Inflammatory macrophage treated with lipopolysaccharide for 4 hours (primary cell): ENCODE measurements around the gene NRF1.
A peak's percentile ranks its signal among the peaks of the same experiment; 100 is the strongest.

Source experiments
- DNase-seq: peaks from one replicate; pipeline ENCODE4 v3.0.0-alpha.2; 2020

Gene NRF1

DNA sequence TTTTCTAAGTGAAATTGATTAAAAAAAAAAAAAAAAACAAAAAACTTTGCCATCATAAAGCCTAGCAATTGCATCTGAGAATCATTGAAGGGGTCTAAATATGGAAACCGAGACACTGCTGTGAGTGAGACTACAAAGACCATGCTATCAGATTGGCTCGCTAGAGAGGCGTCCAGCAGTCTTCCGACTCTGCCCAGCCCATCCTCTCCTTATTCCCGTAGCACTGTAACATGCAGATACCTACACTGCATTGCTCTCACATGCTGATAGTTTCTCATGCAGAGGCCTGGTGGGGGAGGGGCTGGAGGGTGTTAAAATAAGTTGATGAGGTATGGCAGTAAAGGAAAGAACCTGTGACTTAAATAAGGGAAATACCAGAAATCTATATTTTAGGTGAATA is 130.7 kb downstream of the NRF1 start:
- DNase-seq = no peak

DNA sequence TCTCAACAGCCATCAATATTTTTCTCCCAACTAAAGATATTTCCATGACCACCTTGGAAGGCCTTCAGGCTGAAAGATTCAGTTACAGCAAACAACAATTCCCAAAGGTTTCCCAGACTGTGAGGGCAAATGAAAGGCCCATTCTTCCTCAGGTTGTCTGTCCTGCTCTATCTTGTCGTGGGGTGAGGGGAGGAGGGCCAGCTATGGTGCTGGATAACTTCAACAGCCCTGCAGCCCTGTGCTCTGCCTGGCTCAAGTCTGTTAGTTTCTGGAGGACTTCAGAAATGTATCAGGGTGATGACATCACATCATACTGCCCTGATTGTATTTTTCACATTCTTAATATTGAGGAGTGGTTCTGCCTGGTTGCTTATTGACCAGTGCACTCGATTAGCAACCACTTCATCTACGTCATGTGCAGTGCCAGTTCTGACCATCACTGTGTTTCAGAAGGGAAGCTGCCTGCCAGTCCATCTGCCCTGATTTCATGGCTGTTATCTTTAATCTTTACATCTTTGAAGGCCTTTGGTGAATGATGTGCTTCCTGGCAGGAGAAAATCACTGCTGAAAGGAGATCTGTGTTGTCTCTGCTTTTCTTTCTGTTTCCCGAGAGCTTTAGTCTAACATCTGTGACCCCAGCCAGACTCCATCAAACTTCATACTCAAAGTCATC is 135.5 kb downstream of the NRF1 start:
- no peak for DNase-seq

DNA sequence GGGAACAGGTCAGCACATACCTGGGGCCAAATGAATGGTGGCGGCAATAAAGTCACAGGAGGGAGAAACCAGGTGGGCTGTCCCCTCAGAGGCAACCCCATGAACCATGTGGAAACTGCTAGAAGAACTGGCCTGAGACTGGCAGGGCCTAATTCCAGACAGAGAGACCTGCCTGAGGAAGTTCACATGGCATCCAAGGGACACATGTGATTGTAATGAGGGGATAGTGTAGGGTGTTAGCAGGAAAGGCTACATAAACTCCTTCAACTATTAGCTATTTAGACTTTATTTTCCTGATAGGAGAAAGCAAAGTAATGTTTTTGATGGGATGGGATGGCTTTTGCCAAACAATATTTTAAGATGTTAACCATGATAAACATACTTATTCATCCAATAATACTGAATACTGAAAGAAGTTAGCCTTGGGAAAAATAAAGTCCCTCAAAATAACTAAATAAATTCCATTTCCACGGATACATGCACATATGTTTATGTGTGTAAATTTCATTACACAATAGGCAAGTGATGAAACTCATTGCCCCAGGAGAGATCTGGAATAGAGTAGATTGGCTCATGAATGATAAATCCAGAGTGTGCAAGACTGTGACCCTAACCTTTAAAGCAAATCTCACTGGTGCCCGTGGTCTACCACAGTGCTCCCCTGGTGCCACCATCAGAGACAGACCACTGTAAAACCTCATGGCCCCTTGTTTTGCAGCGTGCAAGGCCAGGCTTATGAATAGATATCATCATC is 137.0 kb downstream of the NRF1 start:
- DNase-seq = no peak

DNA sequence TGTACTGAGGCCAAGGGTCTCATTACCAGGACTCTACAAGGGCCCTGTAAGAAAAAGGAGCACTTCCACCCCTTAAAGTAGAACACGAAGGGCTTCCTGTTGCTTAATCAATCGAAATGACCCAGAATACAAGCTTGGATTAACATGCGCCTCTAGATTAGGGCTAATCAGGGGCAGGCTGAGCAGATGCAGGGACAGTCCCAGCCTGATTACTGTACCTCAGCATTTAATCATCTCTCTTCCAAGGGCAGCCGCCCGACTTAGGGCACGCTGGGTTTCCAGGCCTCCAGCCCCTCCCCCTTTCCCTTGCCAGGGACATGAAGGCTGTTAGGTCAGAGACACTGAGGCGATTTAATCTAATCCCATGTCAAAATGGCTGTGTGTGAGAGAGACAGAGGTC is 138.6 kb downstream of the NRF1 start:
- no peak for DNase-seq

DNA sequence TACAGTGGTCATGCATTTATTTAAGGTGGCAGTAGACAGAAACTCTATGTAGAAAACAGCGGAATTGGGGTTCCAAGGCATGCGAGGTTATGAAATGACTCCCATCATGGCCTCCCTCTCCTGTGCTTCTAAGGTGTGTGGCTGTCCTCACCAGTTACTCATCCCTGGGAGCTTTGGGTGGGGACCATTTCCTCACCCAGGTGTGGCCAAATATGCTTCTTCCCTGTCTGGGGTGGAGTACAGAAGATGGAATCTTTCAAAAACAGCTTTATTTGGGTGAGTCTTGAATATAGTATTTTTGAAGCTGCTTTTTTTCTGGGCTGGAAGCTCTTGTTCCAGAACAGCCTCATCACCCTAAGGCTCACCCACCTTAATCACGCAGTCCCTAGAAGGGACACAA is 139.0 kb downstream of the NRF1 start:
- no peak for DNase-seq

DNA sequence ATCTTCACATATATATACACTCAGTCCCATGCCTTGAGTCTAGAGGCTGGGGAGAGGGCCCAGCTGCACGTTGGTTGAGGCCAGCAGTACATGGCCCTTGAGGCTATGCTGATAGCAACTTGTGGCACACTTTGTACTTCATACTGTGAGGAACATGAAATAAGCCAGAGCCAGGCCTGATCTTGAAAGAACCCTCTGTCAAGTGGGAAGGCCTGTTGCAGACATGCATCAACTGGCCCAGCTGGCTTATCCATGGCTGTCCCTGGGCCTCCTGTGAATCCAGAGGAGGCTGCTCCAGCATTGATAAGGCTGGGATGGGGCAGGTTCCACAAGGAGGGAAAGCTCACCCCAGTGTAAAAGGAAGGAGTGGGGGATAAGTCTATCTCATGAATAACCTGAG is 140.4 kb downstream of the NRF1 start:
- DNase-seq = no peak

DNA sequence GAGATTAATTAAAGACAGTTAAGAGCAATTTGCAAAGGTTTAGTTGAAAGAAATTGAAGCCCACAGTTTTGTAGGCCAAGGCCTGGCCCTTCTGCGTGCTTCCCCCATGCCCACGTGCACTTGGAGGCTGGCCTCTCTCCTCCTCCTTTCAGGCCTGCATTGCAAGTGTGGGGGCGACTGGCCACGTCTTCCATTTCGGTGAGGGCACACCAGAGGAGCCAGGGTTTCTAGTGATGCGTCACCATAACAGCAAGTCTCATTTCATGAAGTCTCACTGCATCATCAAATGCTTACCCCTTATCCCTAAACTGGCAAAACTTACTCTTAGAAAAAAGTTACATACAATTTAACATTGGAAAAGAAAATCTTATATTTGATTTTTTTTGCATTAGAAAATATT is 141.2 kb downstream of the NRF1 start:
- no peak for DNase-seq

DNA sequence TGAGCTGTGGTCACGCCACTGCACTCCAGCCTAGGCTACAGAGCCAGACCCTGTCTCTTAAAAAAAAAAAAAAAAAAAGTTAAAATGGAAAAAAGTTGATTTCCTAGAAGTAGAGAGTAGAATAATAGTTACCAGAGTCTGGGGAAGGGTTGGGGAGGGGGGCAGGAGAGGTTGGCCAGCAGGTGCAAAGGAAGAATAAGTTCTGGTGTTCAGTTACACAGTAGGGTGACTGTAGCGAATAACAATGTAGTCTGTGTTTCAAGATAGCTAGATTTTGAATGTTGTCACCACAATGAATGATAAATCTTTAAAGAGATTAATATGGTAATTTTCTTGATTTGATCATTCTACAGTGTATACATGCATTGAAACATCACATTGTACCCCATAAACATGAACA is 142.9 kb downstream of the NRF1 start:
- no peak for DNase-seq

DNA sequence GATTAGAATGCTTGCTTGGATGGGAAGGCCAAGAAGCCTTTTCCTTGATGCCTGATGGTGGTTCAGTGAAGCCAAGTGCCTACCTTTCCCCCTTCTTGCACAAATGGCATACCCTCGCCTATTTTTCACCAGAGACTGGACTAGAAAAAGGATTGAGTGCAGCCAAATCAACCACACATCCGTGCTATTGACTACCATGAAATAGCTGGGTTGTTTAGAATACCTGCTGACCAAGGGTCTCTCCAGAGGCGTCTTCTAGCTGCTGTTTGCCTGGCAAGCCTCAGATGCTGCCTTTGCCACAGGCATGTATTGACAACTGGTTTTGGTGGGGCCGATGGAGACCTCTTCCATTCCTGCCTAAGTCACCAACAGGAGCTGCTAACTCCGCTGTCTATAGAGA is 146.5 kb downstream of the NRF1 start:
- no peak for DNase-seq

DNA sequence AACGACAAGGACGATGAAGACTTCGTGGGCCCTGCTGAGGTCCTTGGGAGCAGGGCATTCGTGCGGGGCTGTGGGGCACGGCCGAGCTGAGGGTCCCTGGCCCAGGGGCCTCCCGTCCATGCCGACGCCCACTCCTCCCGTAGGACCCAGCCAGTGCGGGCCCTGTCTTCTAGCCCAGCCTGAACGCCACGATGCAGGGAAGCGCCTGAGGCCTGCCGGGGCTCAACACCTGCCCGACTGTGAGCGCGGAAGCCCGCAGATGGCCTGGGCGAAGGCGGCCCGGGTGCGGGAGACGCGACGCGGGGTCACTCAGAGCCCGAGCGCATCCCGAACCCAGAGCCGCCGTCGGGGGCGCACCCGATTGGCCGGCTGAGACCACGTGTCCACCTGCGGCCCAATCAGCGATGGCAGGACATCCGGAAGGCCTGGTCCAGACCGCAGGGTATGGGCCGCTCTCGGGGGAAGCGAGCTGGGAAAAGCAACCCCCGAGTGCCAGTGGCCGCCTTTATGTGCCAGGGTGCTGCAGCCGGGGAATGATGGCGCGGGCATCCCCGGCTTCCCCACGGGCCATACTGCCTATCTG is 151.0 kb downstream of the NRF1 start:
- no peak for DNase-seq

DNA sequence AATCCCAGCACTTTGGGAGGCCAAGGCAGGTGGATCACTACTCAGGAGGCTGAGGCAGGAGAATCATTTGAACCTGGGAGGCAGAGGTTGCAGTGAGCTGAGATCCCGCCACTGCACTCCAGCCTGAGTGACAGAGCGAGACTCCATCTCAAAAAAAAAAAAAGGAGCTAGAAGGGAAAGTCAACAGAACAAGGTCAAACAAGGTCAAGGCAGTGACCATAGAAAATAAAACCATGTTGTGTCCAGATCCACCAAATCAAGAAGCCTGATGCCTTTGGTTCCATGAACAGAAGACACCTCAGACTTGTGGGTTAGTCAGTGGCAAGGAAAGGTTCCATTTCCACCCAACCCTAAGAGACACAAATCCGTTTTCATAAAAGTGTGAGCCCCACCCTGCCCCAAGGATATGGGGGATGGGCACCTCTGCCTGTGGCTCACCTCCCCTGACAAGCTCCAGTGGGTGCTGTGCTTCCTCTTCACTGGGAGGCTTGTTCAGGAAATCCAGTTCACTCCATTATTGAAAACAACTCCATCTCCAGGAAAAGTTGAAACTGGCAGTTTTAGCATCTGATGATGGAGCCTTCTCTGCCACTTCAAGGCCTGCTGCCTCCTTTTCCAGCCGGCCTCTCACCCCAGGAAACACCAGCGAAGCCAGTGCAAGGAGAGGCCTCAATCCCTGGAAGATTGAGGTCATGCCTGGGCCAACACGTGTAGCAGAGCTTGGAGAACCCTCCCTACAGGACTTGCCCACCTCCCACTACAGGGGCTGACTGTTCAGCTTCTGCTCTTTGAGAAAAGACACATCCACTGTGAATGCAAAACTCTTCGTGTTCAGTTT is 152.9 kb downstream of the NRF1 start:
- DNase-seq = no peak

DNA sequence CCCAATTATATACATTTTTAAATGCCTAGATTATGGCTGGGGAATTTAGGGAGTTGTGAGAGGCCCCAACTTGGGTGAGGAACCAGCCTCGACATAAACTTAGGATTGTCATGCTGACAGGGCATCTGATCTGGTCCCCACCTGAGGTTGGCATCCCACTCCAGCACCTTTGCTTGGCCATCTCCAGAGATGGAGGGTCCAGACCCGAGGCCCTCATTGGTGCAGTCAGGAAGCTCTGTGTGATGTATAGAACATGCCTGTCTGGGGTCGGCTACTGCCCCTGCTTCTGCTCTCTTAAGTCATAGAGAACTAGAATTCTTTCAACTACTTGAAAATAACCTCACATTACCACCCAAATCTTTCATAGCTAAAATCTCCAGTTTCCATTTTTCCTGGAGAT is 153.8 kb downstream of the NRF1 start:
- no peak for DNase-seq

DNA sequence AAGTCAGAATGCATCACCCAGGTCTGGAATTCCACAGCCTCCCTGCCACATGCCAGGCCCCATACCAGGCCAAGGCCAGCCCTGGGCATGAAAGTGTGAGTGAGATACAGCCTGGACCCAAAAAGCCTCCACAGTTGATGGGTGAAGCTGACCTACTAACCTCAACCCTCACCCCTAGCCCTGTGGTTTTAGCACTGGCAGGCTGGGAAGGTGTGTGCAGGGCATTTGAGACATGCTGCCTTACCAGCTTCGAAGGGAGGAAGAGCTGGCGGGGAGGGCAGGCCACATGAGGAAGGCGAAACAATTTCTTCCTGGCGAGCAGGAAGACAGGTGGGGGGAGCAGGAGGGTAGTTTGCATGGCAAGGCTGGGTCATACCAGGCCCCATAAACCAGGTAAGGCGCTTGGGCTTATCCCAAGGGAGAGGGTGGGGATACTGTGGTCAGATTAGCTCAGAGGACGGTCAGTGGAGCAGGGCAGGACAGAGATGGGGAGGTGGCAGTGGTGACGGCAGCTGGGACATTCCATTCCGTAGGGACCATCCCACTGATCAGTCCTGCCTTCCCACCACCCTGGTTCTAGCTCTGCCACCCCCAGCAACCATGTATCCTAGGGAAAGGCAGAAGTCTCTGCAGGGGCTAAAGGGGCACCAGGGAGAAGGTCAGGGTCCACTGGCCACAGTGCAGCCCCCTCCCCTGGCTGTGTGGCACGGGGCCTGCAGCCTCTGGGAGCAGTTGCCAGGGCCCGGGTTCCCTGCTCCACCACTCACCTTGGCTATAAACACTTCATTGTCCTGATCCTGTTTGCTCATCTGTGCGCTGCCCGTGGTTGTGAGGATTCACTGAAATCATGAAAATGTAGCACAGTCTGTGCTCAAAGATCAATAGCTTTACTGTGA is 155.8 kb downstream of the NRF1 start:
- DNase-seq = no peak

DNA sequence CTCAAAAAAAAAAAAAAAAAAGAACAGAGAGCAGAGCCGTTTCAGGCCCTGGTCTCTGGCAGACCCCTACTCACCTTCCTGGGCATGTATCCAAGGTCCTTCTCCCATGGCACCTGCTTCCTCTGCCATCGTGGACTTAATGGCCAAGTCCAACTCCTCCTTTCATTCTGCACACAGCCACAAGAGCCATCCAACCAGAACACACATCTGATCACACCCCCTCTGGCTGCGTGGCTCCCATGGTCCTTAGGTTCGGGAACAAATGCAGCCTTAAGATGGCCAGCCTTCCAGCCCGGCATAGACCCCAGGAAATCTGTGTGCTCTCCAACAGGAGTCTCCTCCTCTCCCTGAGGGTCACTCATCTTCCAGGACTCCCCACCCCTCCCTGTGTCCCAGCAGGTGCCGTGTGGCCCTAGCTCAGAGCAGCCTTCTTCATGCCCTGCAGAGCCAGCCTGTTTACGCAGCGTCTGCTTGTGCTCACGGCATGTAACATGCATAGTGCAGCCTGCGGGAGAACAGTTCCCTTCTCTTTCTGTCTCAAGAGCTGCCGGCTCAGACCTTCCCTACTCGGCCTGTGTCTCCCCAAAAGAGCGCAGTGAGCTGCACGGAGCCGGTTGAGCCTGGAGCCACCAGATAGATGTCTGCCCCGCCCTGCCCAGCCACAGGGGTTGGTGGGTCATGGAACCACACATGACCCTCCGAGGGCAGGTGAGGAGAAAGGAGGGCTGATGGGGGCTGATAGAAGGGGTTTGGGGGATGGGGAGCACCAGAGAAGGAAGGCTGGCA is 157.3 kb downstream of the NRF1 start:
- DNase-seq = no peak

DNA sequence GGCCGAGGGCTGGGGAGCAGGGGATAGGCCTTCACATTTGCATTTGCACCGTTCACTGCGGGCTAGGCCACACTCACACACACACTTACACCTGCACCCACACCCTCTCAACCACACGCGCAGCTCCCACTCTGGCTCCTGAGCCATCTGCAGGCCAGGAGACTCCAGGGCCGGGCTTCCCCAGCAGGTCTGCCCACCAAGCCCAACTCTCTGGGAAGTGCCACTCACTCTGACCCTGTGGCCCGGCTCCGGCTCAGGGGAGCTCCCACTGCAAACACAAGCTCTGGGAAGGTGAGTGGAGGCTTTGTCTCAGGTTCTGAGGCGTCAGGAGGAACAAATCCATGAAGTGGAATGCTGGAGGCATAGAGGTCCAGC is 157.9 kb downstream of the NRF1 start:
- DNase-seq = no peak

DNA sequence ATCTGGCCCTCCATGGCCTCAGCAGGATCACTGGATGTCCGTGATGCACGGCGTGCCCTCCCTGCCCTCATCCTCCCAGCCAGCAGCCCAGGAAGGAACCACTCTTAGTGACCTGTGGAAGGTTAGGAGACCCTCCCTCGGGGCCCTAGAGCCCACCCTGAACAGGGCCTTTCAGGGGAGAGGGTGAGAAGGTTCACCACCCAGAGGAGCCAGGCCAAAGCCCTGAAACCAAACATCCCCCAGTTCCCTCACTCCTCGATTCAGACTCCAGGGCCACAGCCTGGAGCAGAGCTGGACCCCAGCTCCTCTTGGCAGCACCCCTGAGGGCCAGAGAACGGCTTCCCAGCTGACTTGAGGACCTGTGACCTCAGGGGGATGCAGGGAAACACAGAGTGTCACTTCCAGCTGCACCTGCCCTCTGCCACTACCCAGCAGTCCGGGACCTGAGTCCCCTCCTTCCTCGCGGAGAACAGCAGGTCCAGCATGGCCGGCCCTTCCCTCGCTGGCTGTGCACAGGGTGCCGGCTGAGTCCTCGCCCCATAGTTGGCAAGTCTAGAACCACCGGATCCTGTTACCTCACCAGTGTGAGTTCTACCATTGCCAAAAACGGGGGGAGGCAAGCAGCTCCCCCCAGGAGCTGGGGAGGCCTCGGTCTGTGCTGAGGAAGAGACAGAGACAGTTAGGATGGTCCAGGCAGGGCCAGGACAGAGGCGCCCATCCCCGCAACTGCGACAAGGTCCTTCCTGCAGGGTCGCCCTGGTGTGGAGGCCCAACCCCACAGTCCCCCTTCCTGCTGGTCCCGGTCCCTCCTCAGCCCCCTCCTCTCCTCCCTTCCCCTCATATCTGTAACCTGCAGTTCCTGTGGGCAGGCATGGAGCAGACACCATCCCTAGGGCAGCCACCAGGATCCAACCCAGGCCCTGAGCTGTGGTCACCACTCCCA is 158.6 kb downstream of the NRF1 start:
- DNase-seq = no peak

DNA sequence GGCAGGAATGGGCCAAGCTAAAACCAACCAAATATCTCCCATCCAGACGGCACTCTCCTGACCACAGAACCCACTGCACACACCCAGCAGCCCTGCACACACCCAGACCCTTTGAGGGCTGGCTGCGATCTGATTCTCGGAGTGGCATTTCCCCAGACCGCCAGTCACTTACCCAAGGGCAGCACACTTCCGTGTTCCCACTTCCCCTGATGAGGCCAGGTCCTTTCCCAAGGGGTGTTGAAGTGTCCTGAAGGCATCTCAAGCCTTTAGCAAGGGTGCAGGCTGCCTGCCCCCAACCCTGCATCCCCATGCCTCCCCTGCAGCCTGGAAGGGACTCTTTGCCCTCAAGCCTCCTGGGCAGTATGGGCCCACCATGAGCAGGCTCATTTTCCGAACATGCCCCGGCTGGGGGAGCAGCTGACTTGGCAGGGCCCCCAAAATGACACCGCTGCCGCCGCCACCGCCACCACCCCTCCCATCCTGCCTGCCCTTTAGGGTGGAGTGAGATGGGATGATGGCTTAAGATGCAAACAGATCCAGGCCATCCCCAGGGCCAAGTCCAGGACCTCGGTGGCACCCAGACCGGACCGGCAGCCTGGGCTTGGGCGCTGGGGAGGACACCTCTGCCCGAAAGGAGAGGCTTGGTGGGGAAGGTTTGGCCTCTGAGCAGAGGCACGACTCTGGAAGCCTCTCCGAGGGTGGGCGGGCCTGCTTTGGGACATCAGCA is 159.8 kb downstream of the NRF1 start:
- DNase-seq = peak; percentile 54

DNA sequence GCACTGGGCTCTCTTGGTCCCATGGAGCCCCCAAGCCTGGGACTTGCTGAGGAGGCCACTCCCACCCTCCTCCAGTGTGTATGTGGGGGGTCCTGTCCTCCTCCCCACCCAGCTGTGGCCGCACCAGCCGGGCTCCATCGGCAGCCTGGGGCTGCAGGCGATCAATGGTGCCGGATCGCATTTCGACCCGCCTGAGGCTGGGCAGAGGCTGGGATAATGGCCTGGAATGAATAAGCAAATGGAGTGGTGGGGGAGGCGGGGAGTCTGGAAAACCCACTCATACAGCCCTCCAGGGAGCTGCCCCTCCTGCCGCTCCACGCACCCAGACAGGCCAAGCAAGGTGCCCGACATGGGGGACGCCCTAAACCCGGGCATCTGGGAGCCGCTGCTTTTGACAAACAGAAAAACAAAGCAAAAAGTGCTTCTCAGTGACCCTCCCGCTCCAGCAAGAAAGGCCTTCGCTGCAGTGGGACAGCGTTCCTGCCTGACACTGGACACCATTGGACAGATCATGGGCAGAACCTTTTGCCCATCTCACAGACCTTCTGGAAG is 160.5 kb downstream of the NRF1 start:
- DNase-seq = no peak

DNA sequence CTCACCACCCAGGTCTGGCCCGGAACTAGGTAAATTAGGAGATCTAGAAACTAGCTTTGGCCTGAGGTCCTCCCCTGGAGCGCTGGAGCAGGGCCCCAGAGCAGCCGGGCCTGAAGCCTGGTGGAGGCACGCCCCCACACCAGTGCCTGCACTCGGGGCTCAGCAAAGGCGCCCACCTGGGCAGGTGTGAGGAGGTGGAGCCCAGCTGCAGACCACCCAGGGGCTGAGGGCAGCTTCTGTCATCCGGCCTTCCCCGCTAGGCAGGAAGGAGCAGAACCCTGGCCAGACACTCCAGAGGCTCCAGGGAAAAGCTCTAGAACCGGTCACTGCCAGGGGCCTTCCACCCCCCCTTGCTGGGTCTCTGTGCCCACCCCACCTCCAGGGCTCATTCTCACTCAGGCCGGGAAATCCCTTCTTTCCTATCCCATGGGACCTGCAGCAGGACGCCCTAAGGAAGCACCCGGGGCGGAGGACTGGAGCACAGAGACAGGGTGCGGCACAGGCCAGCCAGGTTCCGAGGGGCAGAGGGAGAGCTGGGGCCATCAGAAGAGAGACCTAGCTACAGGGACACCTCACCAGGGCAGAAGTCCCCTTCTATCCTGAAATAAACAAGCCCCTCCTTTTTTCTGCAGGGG is 161.2 kb downstream of the NRF1 start:
- no peak for DNase-seq
